GM21619 (cell line): ENCODE measurements around the gene GTF2A1.
A peak's percentile ranks its signal among the peaks of the same experiment; 100 is the strongest.
"Not testable (repeated sequence)": the region's sequence is repeated elsewhere in the genome, so short reads cannot be mapped to it uniquely, and the experiment has no call there.

Source experiments
- ATAC-seq: cut with Tn5 transposase; IDR thresholded peaks from one replicate; pipeline ENCODE4 v1.9.1; 2021; ENCODE audit not compliant: unreplicated experiment

The GTF2A1 gene

DNA sequence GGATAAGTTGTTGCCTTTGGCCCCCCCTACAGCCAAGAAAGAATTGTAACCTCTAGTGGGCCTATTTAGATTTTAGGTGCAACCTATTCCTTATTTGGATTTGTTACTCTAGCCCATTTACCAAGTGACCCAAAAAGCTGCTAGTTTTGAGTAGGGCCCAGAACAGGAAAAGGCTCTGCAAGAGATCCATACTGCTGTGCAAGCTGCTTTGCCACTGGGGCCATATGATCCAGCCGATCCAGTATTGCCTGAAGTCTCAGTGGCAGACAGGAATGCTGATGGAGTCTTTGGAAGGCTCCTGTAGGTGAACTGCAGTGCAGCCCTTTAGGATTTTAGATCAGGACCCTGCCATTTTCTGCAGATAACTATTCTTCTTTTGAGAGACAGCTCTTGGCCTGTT lies 12.9 kb upstream of the GTF2A1 start:
- no peak for ATAC-seq

GRCh38 chr14:81231540-81231939 lies 10.8 kb upstream of the GTF2A1 start:
- no peak for ATAC-seq

- no peak for ATAC-seq
Measured at GRCh38 chr14:81224222-81224621, 3.5 kb upstream of the GTF2A1 start.

DNA sequence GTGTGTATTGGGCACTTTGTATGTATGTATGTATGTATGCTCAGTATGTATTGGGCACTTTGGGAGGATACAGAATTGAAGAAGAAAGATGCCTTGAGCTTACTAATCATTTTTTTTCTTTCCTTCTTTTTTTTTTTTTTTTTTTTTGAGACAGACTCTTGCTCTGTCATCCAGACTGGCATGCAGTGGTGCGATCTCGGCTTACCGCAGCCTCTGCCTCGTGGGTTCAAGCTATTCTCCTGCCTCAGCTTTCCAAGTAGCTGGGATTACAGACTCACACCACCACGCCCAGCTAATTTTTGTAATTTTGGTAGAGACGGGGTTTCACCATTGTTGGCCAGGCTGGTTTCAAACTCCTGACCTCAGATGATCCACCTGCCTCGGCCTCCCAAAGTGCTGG lies 3.0 kb upstream of the GTF2A1 start:
- not testable (repeated sequence) for ATAC-seq

DNA sequence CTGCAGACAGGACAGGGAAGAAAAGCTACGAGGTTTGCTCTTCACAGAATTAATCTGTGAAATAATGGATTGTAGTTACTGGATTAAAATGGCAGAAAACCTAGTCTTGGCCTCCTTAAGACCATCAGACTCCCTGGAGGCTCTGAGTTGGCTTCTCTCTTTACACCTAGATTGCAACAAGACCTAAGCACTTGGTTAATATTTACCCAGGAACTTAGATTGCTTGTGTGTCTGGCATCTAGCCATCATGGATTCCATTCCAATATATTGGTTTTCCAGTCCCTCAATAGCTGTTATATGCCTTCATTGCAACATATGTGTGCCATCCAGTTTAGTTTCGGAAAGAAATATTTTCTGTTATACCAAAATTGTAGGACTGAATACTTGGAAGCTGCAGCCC lies 1.9 kb upstream of the GTF2A1 start:
- ATAC-seq: no peak

DNA sequence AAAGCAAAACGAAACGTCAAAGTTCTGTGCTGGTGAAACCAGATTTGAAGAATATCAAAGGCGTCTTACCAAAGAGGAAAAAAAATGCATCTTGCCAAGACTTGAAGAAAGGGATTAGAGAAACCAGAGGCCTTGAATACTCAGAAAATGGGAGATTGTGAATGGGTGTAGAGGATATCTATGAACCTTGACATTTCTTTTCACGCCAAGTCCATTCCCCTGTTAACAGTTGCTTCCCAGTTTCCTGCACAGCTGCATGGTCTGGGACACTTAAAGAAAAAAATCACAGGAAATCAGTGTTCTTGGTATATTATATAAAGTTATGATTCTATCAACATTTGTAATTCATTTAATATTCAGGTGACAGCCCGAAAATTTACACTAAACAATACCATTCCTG lies 1.4 kb upstream of the GTF2A1 start:
- ATAC-seq: no peak

- no peak for ATAC-seq
Measured at GRCh38 chr14:81221579-81222102, 882 bp upstream of the GTF2A1 start.

GRCh38 chr14:81220580-81220829 lies 254 bp downstream of the GTF2A1 start:
- ATAC-seq: no peak

GRCh38 chr14:81219759-81220579 lies 790 bp downstream of the GTF2A1 start:
- no peak for ATAC-seq

- ATAC-seq: peak; percentile 54
Measured at GRCh38 chr14:81219210-81219758, 1.5 kb downstream of the GTF2A1 start.

- peak; percentile 73 for ATAC-seq
Measured at GRCh38 chr14:81211844-81212243, 8.9 kb downstream of the GTF2A1 start.

- peak; percentile 55 for ATAC-seq
Measured at GRCh38 chr14:81209167-81209836, 11.5 kb downstream of the GTF2A1 start.

GRCh38 chr14:81208489-81208888 lies 12.3 kb downstream of the GTF2A1 start:
- no peak for ATAC-seq

GRCh38 chr14:81206115-81206514 lies 14.6 kb downstream of the GTF2A1 start:
- no peak for ATAC-seq

DNA sequence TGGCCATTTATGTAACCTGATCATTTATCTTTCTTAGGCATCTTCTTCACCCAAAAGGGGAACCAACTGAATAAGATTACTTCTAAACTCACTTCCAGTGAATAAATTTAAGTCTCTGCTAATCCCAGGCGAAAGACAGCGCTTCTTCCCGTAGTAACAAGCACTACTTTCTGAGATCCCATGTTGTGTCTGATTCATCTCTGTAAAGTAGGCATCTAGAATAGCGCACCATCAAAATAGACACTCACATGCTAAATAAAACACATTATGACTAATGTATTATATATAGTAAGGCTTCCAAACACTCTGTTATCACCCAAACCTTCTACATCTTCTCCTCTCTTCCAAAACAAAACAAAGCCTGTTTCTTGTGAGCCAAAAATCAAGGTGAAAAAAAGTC lies 15.1 kb downstream of the GTF2A1 start:
- no peak for ATAC-seq

DNA sequence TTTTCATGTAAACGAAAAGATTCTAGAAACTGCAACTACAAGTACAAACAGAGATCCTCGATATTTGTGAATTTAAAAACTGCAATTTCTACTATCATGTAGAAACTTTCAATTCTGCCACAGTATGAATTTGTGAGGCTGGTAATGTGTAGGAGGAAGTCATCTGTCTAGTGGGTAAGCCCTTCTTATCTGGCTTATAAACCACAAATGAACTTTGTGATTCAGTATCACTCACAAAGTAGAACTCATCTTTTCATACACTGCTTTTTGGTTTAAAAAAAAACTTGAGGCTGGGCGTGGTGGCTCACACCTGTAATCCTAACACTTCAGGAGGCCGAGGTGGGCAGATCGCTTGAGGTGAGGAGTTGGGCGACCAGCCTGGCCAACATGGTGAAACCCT lies 20.7 kb downstream of the GTF2A1 start:
- ATAC-seq: no peak

GRCh38 chr14:81199084-81199483 lies 21.7 kb downstream of the GTF2A1 start:
- ATAC-seq: no peak

DNA sequence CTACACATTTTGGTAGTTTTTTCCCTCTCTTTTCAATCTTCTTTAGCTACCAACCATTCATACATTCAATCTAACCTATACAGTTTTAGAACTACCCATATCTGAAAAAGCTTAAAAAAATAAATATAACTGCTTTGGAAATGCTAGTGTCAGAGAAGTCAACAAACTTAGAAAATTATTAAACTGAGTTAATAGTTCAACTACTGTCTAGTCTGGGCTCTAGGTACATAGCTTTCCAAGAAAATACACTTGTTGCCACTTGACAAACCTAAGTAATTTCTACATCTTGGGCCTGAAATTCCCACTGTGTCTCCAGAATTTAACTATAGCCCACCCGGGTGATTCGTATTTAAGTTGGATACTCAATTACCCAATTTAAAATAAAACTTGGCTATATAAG lies 22.1 kb downstream of the GTF2A1 start:
- ATAC-seq: no peak

DNA sequence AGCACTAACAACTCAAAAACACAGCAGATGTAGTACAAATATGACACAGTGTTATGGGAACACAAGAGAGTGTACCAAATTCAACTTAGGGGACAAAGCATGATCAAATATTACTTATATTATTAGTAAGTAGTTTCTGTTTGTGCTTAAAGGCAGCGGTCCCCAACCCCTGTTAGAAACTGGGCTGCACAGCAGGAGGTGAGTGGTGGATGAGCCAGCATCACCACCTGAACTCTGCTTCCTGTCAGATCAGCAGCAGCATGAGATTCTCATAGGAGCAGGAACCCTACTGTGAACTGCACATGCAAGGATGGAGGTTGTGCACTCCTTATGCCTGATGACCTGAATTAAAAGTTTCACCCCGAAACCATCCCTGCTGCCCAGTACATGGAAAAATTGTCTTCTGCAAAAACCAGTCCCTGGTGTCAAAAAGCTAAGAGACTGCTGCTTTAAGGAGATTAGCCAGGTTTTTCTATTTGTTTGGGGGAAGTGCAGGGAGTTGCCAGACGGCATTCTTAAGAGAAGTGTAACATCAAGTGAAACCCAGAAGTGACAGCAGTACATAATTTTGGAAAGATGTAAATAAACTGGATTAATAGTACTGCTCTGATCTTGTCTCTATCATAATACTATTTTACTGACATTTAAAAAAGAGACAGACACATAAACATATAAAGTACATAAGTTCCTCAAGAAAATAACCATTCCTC lies 26.7 kb downstream of the GTF2A1 start:
- peak; percentile 72 for ATAC-seq

DNA sequence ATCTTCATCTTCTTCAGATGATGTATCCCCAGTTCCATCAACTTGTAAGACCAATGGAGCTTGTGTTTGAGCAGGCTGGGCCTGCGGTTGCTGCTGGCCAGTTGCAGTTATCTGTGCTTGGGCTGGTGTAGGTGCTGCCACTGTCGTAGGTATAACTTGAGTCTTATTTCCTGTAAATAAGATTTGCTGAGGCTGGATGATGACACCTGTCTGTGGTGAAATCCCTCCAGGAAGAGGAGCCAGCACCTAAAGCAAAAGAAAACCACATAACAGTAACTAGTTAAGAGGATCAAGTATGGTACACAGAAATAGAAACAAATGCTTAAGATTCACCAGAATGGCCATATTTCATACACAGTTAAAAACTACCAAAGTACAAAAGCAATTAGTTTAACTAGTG lies 28.2 kb downstream of the GTF2A1 start:
- no peak for ATAC-seq

DNA sequence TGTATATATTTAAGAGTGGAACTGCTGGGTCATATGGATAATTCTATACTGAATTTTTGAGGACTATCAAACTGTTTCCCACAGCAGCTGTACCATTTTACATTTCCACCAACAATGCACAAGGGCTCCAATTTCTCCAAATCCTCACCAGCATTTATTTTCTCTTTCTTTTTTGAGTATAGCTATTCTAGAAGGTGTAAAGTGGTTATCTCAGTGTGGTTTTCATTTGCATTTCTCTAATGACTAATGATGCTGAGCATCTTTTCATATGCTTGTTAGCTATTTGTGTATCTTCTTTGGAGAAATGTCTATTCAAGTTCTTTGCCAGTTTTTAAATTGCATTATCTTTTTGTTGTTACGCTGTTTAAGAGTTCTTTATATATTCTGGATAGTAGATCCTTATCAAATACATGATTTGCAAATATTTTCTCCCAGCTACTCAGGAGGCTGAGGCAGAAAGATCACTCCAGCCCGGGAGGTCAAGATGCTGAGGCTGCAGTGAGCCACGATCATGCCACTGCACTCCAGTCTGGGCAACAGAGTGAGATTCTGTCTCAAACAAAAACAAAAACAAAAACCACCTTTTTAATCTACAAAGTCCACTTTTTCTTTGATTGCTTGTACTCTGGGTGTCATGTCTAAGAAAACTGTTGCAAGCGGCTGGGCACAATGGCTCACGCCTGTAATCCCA lies 32.8 kb downstream of the GTF2A1 start:
- ATAC-seq: peak; percentile 95
